Esophagus squamous epithelium (tissue), 4 donors: ENCODE measurements around the gene GALNT17.
A peak's percentile ranks its signal among the peaks of the same experiment; 100 is the strongest.

Source experiments
- CTCF ChIP-seq, 6 experiments: fragments of 450-650 bp in 4 of 6; fragments of 200-600 bp in 2 of 6; sonication (generic) in 2 of 6; IDR thresholded peaks; one replicate each; pipeline ENCODE4 v1.5.1; 2016 to 2019; ENCODE audit warnings: antibody characterized with exemption in 6 of 6, mild to moderate bottlenecking in 4 of 6, moderate library complexity in 4 of 6
- POLR2A ChIP-seq, 4 donors: fragments of 450-650 bp; IDR thresholded peaks; one replicate each; pipeline ENCODE4 v1.6.1; 2017; ENCODE audit warnings: antibody characterized with exemption in 4 of 4, mild to moderate bottlenecking in 4 of 4, moderate library complexity in 3 of 4

GRCh38 chr7:71733107-71733870 lies 601.3 kb downstream of the GALNT17 start:
- TF ChIP-seq CTCF (IDR thresholded peaks at IDR 0.05), result peak; percentile 69 to 91 (median 82)
- no peak for TF ChIP-seq POLR2A (IDR thresholded peaks at IDR 0.05)
